GM18502 (cell line): ENCODE results near the gene NCOA7.

Experiments
- ATAC-seq: cut with Tn5 transposase; IDR thresholded peaks from one replicate; pipeline ENCODE4 v1.9.1; 2021; ENCODE audit warnings: mild to moderate bottlenecking; ENCODE audit not compliant: unreplicated experiment, poor library complexity

Gene NCOA7

DNA sequence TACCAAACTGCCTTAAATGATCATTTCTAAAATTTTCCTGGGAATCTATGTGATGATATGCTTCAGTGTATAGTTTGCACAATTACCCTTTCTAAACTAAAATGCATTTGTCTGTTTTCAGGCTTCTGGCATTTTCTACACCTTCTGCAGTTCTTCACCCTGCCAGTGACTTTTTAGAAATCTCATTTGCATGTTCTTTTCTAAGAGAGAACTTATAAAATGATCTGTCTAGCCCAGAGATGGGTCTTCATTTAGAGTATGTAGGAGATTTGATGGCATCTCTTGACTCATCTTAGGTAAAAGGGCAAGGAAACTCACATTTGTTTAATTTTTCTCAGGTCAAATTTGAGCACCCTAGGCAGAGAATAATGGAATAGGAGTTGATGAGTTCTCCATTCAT, 17.8 kb downstream of the NCOA7 start:
- ATAC-seq: no peak

DNA sequence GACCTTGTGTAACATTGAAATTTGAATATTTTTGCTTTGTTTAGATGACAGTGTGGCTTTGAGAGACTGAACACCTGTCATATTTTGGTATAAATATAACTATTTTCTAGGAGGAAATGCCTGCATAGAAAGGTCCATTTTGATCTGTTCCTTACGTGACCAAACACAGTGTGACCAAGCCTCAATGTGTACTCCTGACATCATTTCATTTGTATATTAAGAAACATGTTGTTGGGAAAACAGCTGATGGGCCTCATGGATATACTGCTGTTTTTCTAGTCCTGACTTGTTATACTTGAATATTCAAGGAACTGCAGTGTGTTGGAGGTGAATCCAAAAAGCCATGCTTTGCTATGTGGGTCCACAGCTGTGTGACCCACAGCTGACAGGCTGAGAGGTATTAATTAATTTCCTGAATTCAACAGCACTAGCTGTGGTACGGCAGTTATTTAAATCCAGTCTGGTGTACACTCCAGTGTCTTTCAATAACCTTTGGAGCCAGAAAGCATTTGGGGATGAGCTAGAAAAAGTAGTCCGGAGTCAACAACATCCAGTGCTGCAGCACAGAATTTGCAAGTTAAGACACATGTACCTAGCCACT, 18.9 kb downstream of the NCOA7 start:
- ATAC-seq: no peak

DNA sequence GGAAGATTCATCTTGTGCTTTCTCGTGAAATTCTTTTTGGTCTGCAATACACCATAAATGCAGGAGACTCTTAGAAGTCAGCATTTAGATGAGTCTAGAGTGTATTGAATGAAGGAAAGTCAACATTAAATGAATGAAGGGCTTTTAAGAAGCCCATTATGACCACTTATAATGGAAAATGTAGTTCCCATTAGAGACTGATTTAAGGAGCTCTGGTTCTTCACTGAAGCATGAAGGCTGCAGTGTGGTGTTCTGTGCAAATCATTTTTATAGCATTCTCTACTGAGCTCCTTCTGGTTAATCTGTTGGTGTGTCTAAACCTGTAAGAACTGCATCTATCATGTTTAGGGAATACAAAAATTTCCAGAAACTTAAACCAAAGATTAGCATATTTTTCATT, 19.7 kb downstream of the NCOA7 start:
- ATAC-seq: no peak

DNA sequence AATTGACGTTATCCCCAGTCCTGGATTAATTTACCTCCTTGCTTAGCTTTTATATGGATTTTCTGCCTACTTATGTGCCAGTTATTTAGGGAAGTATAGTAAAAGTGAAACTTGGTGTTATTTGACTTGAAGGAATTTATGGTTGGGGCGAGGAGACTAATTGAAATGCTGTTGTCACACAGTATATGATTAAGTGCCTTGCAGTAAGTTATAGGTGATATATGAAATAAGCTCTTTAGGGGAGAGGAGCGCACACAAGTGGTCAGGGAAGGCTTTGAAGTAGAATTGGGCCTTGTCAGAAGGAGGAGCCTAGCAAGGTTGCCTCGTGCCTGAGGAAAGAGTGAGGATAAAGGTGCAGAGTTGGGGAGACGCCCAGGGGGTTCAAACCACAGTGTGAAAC, 20.5 kb downstream of the NCOA7 start:
- no peak for ATAC-seq

DNA sequence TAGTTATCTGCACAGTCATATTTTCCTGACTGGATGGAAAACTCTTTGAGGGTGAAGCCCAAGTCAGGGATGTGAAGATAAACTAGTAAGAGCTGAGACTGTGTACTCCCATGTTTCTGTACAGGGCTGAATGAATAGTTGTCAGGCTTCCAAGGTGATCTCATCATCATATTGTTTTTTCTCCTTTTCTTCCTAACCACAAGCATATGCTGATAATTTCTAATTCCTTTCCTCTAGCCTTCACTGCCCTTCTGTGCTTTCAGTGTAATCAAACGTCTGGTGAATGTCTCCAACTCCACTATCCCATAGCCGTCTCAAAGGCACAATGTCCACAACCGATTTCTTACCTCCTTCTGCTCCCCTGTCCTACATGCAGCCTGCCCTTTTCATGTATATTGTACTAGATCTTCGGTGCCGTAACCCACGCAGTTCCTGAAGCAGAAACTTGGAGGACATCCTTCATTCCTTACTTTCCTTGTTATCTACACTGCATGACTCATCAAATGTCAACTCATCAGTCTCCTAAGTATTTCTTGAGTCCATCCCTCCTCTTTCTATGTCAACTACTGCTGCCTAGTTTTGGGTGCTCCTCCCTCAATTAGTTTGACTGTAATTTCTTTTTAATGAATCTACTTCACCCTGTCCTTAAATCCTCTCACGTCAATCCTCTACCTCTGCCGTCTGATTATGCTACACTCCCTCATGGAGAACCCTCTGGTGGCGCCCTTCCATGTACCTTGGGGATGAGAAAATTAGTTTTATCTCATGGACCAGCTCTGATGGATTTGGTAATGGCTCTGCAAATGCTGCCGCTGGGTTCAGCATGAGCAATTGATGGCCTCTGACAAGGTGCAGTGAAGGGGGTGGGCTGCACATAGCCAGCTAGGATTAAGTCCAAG, 21.9 kb downstream of the NCOA7 start:
- ATAC-seq: no peak

DNA sequence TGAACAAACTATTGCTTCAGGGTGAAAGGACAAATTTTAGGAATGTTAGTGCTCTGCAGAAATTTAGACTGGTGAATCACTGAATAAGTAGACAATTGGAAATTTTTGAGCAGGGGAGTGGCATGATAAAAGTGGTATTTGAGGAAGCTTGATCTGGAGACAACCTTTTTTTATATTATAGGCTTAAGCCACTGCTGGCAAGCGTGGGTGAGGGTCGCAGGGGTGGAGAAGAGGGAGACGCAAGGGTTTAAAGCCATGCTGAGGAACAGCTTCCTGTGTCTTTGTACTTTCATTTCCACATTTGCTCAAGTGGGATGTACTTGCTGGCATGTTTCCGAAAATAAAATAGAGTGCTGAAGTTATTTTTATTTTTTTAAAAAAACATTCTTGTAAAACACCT, 23.7 kb downstream of the NCOA7 start:
- ATAC-seq: peak; percentile 33

DNA sequence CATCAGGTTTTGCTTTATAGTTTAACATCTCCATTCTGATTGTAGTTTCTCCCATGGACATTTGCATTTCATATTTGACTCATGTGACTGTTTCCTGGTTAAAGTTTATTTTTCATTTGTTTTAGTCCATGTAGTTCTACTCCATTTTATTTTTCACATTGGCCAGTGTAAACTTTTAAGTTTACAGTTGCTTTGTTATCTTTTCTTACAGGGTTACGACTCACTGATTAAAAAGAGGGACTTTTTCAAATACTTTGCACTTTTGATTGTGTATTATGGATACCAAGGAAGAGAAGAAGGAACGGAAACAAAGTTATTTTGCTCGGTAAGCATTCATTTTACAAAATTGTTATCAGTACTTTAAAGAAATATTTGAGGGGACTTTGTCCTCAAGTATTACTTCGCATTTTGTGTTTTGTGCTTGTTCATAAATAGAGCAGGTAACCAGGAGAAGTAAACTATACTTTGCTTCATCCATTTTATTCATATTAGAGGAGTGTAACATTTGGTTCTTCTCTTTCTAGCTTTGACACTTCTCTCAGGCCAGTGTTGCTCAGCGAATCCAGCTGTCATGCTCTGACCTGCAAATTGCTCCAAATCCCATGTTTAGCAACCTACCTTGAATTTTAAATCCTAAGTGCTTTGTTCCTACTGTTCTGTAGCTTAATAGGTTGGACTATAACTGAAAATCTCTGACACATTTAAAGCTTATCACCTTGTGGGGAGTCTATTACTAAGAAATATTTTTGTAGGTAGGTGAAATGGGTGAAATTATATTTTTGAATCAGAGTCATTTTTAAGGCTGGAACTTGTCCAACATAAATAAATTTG, 24.5 kb downstream of the NCOA7 start:
- no peak for ATAC-seq

DNA sequence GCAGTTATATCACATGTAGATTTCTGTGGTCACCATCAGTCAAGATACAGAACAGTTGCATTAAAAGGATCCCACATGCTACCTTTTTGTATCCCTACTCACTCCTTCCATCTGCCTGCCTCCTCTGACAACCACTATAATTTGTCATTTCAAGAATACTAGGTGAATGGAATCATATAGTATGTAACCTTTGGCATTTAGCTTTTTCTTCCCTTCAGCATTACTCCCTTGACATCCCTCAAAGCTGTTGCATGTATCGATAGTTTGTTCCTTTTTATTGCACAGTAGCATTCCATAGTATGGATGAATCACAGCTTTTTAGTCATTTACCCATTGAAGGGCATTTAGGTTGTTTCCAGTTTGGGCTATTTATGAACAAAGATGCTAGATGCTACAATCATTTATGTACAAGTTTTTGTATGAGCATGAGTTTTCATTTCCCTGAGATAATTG, 26.1 kb downstream of the NCOA7 start:
- no peak for ATAC-seq

DNA sequence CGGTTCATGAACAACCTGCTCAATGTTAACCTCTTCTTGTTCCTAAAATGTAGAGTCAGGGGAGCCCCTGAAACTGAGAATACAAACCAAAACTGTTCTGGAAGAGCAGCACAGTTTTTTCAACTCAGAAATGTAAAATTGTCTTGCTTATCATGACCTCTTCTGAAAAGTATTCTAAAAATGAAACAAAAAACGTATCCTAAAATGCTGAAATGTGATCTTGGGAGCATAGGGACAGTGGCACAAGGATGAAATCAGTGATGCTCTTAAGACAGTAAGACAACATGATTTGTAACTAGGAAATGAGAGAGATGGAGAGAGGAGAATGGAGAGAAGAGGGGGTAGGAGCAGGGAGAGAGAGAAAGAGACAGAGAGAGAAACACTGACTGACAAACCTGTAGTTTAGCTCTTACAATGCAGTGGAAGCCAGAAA, 27.5 kb downstream of the NCOA7 start:
- peak; percentile 49 for ATAC-seq

DNA sequence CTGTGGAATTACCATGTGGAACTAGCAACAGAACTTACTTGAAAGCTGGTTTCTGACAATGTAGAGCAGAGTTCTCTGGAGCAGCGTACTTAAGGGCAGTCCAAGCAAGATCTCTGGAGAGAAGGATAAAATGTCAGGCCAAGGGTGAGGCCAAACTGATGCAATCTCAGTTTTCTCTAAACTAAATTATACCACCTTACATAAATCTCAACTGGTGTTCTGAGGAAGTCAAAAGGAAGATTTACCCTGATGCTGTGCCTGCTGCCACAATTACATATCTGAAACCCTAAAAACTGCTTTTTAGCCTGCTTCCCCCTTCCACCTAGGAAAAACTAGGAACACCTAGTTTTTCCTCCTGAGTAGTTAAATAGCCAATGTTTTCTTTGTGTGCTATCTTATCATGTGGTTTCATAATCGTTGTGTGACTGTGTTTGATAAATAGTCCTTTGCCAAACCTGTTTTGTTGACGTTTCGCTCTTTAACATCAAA, 28.1 kb downstream of the NCOA7 start:
- ATAC-seq: no peak

DNA sequence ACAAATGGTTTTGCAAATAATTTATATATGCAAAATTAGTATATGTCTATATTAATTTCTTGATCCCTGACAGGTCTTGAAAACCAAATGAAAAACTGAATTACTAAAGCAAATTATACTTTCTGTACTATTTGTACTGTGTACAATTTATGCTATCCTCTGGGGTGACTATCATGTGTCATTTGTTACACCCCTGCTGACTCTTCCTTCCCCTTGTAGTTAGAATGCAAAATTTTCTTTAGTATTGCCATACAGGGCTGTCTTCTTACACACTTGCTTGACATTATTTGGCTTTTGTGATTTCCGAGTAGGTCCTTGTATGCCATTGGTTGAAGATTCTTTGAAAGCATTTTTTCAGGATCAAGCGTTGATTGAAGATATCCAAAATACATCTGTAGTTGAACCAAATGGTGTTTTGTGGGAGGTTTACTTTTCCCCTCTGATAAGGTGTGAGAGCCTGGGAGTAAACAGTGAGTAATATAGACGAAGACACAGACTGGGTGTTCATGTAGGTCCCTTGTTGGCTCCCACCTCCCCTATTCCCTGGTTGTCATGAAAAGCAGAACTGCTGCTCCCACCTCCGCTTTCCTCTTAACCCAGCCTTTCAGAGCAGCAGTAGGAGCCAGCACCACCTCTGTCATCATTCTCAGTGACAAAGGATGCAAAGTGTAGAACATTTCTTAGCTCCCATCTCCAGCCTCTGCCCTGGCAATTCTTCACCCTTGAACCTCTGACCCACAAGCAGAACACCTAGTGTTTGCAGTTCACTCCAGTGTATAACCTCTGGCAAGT, 29.0 kb downstream of the NCOA7 start:
- ATAC-seq: no peak

DNA sequence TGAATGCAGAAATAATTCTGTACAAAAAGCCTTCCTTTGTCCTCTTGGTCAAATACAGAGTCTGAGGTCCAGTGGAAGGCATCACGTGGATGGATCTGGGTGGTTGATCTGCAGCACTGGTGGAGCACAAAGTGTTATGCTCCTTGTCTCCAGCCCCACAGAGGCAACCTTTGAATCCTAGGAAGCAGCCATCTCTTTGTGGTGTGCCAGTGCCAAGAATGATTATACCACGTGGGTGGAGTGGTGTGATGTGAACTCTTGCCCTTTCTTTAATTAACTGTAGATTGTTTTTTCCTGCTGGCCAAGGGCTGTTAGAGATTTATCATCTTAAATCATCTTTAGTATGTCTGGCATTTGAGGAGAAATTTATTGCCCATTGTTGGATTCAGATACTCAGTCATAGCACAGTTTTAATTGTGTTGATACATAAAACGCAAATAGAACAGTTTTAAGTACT, 31.1 kb downstream of the NCOA7 start:
- no peak for ATAC-seq

DNA sequence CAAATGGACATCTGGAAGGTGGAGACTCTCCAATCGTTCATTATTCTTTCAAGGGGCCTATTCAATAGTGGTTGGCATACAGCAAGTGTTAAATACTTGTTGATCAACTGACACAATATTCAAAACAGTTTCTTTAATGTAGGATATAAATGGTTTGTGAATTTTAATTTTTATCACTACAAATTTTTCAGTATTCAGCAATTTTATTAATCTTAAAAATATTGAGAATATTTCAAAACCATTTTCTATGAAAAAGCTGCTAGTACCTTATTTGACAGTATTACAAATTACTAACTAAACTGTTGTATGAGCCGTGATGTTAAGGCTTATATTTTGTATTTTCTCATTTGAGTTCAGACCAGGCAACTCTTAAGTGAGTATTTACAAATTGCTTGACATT, 32.4 kb downstream of the NCOA7 start:
- no peak for ATAC-seq

DNA sequence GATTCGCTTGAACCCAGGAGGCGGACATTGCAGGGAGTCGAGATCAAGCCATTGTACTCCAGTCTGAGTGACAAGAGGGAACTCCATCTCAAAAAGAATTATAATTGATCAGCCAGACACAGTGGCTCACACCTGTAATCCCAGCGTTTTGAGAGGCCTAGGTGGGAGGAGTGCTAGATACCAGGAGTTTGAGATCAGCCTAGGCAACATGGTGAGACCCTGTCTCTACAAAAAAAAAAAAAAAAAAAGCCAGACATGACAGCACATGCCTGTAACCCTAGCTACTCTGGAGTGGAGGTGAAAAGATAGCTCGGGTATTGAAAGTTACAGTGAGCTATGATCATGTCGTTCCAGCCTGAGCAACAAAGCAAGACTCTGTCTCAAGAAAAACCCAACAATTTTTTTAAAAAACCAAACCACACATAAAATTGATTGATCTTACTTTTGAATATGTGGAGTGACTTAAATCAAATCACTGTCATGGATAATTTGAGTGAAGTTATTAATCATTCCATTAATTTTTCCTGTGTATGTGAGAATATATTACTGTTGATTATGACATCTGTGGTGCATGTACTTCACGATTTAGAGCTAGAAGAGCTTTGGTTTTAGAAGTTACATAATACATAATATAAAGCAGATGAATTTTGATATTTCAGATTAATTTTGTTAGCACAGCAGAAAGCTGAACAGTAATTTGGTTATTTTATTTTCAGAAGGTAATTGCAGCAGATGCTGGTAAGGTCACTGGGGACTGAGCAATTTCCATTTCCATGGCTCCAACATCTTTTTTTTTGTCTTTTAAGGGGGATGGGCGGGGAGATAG, 34.4 kb downstream of the NCOA7 start:
- ATAC-seq: no peak

DNA sequence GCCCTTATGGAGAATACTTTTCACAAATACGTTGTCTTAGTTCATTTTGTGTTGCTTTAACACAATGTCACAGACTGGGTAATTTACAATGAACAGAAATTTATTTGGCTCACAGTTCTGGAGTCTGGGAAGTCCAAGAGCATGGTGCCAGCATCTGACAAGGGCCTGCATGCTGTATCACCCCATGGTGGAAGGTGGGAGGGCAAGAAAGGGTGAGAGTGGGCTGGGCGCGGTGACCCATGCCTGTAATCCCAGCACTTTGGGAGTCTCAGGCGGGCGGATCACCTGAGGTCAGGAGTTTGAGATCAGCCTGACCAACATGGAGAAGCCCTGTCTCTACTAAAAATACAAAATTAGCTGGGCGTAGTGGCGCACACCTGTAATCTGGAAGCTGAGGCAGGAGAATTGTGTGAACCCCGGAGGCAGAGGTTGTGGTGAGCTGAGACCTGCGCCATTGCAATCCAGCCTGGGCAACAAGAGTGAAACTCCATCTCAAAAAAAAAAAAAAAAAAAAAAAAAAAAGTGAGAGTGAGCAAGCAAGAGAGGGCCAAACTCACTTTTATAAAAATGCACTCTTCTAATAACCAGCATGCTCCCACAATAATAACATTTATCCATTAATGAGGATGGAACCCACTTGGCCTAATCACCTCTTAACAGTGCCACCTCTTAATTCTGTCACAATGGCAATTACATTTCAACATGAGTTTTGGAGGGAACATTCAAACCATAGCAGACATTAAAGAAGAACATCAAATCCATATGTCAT, 36.1 kb downstream of the NCOA7 start:
- ATAC-seq: no peak

DNA sequence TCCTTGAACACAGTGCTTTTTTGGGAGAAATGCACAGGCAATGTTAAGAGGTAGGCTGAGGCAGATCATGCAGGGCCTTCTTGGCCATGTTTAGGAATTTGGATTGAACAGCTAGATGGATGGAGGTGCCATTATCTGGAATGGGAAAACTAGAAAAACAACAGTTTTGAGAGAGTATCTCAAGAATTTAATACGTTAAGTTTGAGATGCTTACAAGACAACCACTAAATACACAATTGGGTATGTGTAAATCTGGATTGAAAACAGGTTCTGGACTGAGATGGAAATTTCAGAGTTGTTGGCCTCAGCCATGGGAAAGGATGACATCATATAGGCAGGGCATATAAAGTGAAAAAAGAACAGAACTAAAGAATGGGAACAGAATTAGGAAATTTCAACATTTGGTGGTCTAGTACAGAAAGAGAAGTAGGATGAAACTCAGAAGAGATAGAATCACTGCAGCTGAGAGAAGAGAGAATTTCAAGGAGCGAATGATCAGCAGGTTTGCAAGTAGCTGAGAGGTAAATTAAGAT, 37.1 kb downstream of the NCOA7 start:
- ATAC-seq: no peak

DNA sequence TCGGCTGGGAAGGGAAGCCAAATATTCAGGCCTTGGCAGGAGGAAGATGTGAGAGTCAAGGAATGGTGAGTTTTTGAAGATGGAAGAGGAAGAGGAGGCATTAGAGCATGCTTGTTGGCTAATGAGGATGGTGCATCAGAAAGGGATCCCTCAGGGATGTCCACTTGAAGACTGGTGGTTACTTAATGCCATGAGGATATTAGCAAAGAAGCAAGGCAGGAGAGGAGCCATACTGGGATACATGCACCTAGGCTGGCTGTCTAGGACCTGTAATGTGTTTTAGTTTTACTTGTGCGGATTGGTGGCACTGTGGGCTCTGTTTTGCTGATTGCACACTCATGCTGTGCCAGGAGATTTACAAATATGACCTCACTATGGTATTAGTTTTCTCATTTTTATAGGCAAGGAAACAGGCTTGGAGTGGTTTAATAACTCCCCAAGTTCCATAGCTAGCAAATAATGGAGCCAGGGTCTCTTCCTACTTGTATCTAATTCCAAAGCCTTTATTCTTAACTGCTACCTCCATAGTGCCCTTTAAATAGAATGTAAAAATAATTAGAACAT, 37.8 kb downstream of the NCOA7 start:
- ATAC-seq: no peak

DNA sequence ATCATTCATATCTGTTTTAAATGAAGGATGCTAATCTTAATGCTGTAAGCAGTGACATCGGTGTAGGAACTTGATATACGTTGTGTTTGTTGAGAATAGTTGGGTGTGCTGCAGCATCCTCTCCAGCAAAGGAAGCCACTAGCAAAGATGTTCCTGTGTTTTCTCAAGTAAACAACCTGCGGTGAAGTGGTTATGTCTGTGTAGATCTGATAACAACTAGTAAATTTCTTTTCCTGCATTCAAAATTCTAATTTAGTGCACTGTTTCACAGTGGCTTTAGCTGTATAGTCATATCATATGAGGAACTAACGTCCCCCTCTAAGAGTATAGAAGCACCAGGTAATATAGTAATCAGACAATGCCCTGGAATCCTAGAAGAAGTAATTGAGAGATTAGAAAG, 38.7 kb downstream of the NCOA7 start:
- peak; percentile 75 for ATAC-seq
